ENCODE results near the gene PACSIN2. TPM values are rescaled to one million over a fixed set of nuclear protein-coding genes. Genes with fewer than 3 reads are reported as not detected.
A peak's percentile ranks its signal among the peaks of the same experiment; 100 is the strongest.

The PACSIN2 gene
- total RNA-seq, 1 experiment from 2014 or later, result 60.2 TPM

- no peaks in the 10 kb centered on the region for H3K27me3 ChIP-seq (ENCODE audit: control insufficient read depth, insufficient read depth, low read length)
- H3K36me3 ChIP-seq (ENCODE audit: control insufficient read depth, insufficient read depth, low read length), result no peaks in the 10 kb centered on the region
- in situ Hi-C loops (cut with HindIII; ENCODE audit: low pct_unique_long_range_greater_than_20kb, low sequenced_read_pairs) (no loop called here), intact Hi-C loops (cut with micrococcal nuclease; ENCODE audit: unreplicated experiment) (no loop called here)
- no peaks in the 10 kb centered on the region for H3K9me3 ChIP-seq (ENCODE audit: control insufficient read depth, insufficient read depth, low read depth, low read length)
- TF ChIP-seq CTCF (IDR thresholded peaks at IDR 0.05), result no peak
- TF ChIP-seq SIN3A (IDR thresholded peaks at IDR 0.05; ENCODE audit: borderline replicate concordance, insufficient read depth, low read depth, low read length), result no peak
- TF ChIP-seq REST (IDR thresholded peaks at IDR 0.05; ENCODE audit: insufficient read depth in 1 of 2, low read depth in 2 of 2, low read length in 1 of 2), result no peak
- no peak for TF ChIP-seq POLR2AphosphoS5 (IDR thresholded peaks at IDR 0.05; ENCODE audit: low read depth, low read length)
- no peak for TF ChIP-seq TCF7L2 (IDR thresholded peaks at IDR 0.05; ENCODE audit: low read depth, low read length)
- DNase-seq (ENCODE audit: low read depth, low spot score) (no peak), ATAC-seq (no peak)
- peaks cover 61% of the 10 kb centered on the region for H3K4me1 ChIP-seq (ENCODE audit: control insufficient read depth, insufficient read depth, low read length)
- ChIA-PET CTCF (no interaction called here), POLR2A (no interaction called here)
- no peak overlapping the region for H3K27ac ChIP-seq (ENCODE audit: low read length)
- BruUV-seq (replicated peaks), result no TSS peak
- no peak overlapping the region for H3K4me3 ChIP-seq (ENCODE audit: low read depth in 2 of 2, low read length in 2 of 2)
Measured at GRCh38 chr22:42942351-42942750, 72.6 kb downstream of the PACSIN2 start.

- CTCF ChIA-PET, result interaction anchor here (0.7 kb wide), 1 partner anchor 27 kb away, joined by 3 read pairs; no protein-coding TSS in a partner anchor
- Histone ChIP-seq H3K4me1 (ENCODE audit: control insufficient read depth, insufficient read depth, low read length) (peaks cover 43% of the 10 kb centered on the region), H3K27ac (ENCODE audit: low read length) (peak overlapping the region; percentile 78), H3K9me3 (ENCODE audit: control insufficient read depth, insufficient read depth, low read depth, low read length) (no peaks in the 10 kb centered on the region), H3K27me3 (ENCODE audit: control insufficient read depth, insufficient read depth, low read length) (no peaks in the 10 kb centered on the region), H3K36me3 (ENCODE audit: control insufficient read depth, insufficient read depth, low read length) (no peaks in the 10 kb centered on the region), H3K4me3 (ENCODE audit: low read depth in 2 of 2, low read length in 2 of 2) (peak overlapping the region in 1 of 2 experiments; percentile 31; a peak in 2 of 4 replicates)
- intact Hi-C loops (cut with micrococcal nuclease; ENCODE audit: unreplicated experiment) (no loop called here), in situ Hi-C loops (cut with HindIII; ENCODE audit: low pct_unique_long_range_greater_than_20kb, low sequenced_read_pairs) (no loop called here)
- TF ChIP-seq POLR2AphosphoS5 (IDR thresholded peaks at IDR 0.05; ENCODE audit: low read depth, low read length), result no peak
- TF ChIP-seq CTCF (IDR thresholded peaks at IDR 0.05), result no peak
- TF ChIP-seq REST (IDR thresholded peaks at IDR 0.05; ENCODE audit: insufficient read depth in 1 of 2, low read depth in 2 of 2, low read length in 1 of 2), result no peak
- TF ChIP-seq TCF7L2 (IDR thresholded peaks at IDR 0.05; ENCODE audit: low read depth, low read length), result no peak
- no peak for TF ChIP-seq SIN3A (IDR thresholded peaks at IDR 0.05; ENCODE audit: borderline replicate concordance, insufficient read depth, low read depth, low read length)
- no TSS peak for BruUV-seq (replicated peaks)
- DNase-seq (ENCODE audit: low read depth, low spot score) (peak; percentile 78), ATAC-seq (peak; percentile 87)
- POLR2A ChIA-PET, result no interaction called here
Measured at GRCh38 chr22:42939941-42940653, 74.9 kb downstream of the PACSIN2 start.
